ENCODE measurements around the gene RALB.

The RALB gene

GRCh38 chr2:120326066-120326465, 73.4 kb downstream of the RALB start:
- no peaks in the 10 kb centered on the region for H3K9me3 Mint-ChIP-seq (ENCODE audit: low read depth)
- peaks cover 3% of the 10 kb centered on the region for H3K4me1 Mint-ChIP-seq (ENCODE audit: low read depth)
- no peak overlapping the region for H3K4me3 Mint-ChIP-seq
- H3K27ac Mint-ChIP-seq = no peak overlapping the region
- no peaks in the 10 kb centered on the region for H3K36me3 Mint-ChIP-seq
- H3K27me3 Mint-ChIP-seq = peaks cover 3% of the 10 kb centered on the region

- no peaks in the 10 kb centered on the region for H3K9me3 Mint-ChIP-seq (ENCODE audit: low read depth)
- no peaks in the 10 kb centered on the region for H3K36me3 Mint-ChIP-seq
- H3K27me3 Mint-ChIP-seq = peaks cover 9% of the 10 kb centered on the region
- no peaks in the 10 kb centered on the region for H3K4me1 Mint-ChIP-seq (ENCODE audit: low read depth)
- no peak overlapping the region for H3K4me3 Mint-ChIP-seq
- no peak overlapping the region for H3K27ac Mint-ChIP-seq
Observed at GRCh38 chr2:120330946-120331822, 78.5 kb downstream of the RALB start.

GRCh38 chr2:120331903-120332302, 79.3 kb downstream of the RALB start:
- Mint-ChIP-seq H3K27ac (no peak overlapping the region), H3K4me3 (no peak overlapping the region), H3K36me3 (no peaks in the 10 kb centered on the region), H3K4me1 (ENCODE audit: low read depth) (no peaks in the 10 kb centered on the region), H3K27me3 (peaks cover 9% of the 10 kb centered on the region), H3K9me3 (ENCODE audit: low read depth) (no peaks in the 10 kb centered on the region)

GRCh38 chr2:120332384-120332783, 79.7 kb downstream of the RALB start:
- H3K27me3 Mint-ChIP-seq = peaks cover 11% of the 10 kb centered on the region
- H3K36me3 Mint-ChIP-seq = no peaks in the 10 kb centered on the region
- H3K4me3 Mint-ChIP-seq = no peak overlapping the region
- H3K27ac Mint-ChIP-seq = no peak overlapping the region
- H3K4me1 Mint-ChIP-seq (ENCODE audit: low read depth) = no peaks in the 10 kb centered on the region
- H3K9me3 Mint-ChIP-seq (ENCODE audit: low read depth) = no peaks in the 10 kb centered on the region

GRCh38 chr2:120334068-120334467, 81.4 kb downstream of the RALB start:
- Mint-ChIP-seq H3K4me1 (ENCODE audit: low read depth) (no peaks in the 10 kb centered on the region), H3K4me3 (no peak overlapping the region), H3K27ac (no peak overlapping the region), H3K36me3 (no peaks in the 10 kb centered on the region), H3K27me3 (peaks cover 15% of the 10 kb centered on the region), H3K9me3 (ENCODE audit: low read depth) (no peaks in the 10 kb centered on the region)

- Mint-ChIP-seq H3K4me3 (no peak overlapping the region), H3K27ac (no peak overlapping the region), H3K4me1 (ENCODE audit: low read depth) (no peaks in the 10 kb centered on the region), H3K27me3 (peaks cover 21% of the 10 kb centered on the region), H3K36me3 (no peaks in the 10 kb centered on the region), H3K9me3 (ENCODE audit: low read depth) (no peaks in the 10 kb centered on the region)
Observed at GRCh38 chr2:120336749-120337148, 84.1 kb downstream of the RALB start.

- H3K9me3 Mint-ChIP-seq (ENCODE audit: low read depth) = no peaks in the 10 kb centered on the region
- no peak overlapping the region for H3K4me3 Mint-ChIP-seq
- H3K4me1 Mint-ChIP-seq (ENCODE audit: low read depth) = peaks cover 4% of the 10 kb centered on the region
- no peak overlapping the region for H3K27ac Mint-ChIP-seq
- peaks cover 29% of the 10 kb centered on the region for H3K27me3 Mint-ChIP-seq
- no peaks in the 10 kb centered on the region for H3K36me3 Mint-ChIP-seq
Observed at GRCh38 chr2:120338015-120338414, 85.4 kb downstream of the RALB start.

- H3K27ac Mint-ChIP-seq = no peak overlapping the region
- H3K27me3 Mint-ChIP-seq = peaks cover 27% of the 10 kb centered on the region
- H3K9me3 Mint-ChIP-seq (ENCODE audit: low read depth) = no peaks in the 10 kb centered on the region
- H3K36me3 Mint-ChIP-seq = no peaks in the 10 kb centered on the region
- peaks cover 15% of the 10 kb centered on the region for H3K4me1 Mint-ChIP-seq (ENCODE audit: low read depth)
- H3K4me3 Mint-ChIP-seq = no peak overlapping the region
Observed at GRCh38 chr2:120341977-120342376, 89.3 kb downstream of the RALB start.

- no peaks in the 10 kb centered on the region for H3K36me3 Mint-ChIP-seq
- no peak overlapping the region for H3K4me3 Mint-ChIP-seq
- H3K27ac Mint-ChIP-seq = no peak overlapping the region
- no peaks in the 10 kb centered on the region for H3K9me3 Mint-ChIP-seq (ENCODE audit: low read depth)
- peaks cover 29% of the 10 kb centered on the region for H3K27me3 Mint-ChIP-seq
- peaks cover 19% of the 10 kb centered on the region for H3K4me1 Mint-ChIP-seq (ENCODE audit: low read depth)
Observed at GRCh38 chr2:120342446-120342845, 89.8 kb downstream of the RALB start.

- H3K27me3 Mint-ChIP-seq = peaks cover 30% of the 10 kb centered on the region
- H3K36me3 Mint-ChIP-seq = no peaks in the 10 kb centered on the region
- no peak overlapping the region for H3K27ac Mint-ChIP-seq
- H3K4me3 Mint-ChIP-seq = peak overlapping the region; percentile 69
- peaks cover 20% of the 10 kb centered on the region for H3K4me1 Mint-ChIP-seq (ENCODE audit: low read depth)
- H3K9me3 Mint-ChIP-seq (ENCODE audit: low read depth) = no peaks in the 10 kb centered on the region
Observed at GRCh38 chr2:120343100-120343432, 90.4 kb downstream of the RALB start.

GRCh38 chr2:120343433-120344105, 90.9 kb downstream of the RALB start:
- Mint-ChIP-seq H3K4me1 (ENCODE audit: low read depth) (peaks cover 20% of the 10 kb centered on the region), H3K9me3 (ENCODE audit: low read depth) (no peaks in the 10 kb centered on the region), H3K4me3 (peak overlapping the region; percentile 76), H3K36me3 (no peaks in the 10 kb centered on the region), H3K27ac (no peak overlapping the region), H3K27me3 (peaks cover 32% of the 10 kb centered on the region)

Measured in activated naive CD8-positive, alpha-beta T cell (primary cell).